CD4-positive, alpha-beta T cell treated with Interleukin-15 for 4 hours (primary cell): ENCODE results near the gene GVQW3.

ENCODE experiments used
- DNase-seq: peaks from one replicate; pipeline ENCODE4 v3.0.0-alpha.2; 2020; ENCODE audit warnings: low spot score

GVQW3 gene

DNA sequence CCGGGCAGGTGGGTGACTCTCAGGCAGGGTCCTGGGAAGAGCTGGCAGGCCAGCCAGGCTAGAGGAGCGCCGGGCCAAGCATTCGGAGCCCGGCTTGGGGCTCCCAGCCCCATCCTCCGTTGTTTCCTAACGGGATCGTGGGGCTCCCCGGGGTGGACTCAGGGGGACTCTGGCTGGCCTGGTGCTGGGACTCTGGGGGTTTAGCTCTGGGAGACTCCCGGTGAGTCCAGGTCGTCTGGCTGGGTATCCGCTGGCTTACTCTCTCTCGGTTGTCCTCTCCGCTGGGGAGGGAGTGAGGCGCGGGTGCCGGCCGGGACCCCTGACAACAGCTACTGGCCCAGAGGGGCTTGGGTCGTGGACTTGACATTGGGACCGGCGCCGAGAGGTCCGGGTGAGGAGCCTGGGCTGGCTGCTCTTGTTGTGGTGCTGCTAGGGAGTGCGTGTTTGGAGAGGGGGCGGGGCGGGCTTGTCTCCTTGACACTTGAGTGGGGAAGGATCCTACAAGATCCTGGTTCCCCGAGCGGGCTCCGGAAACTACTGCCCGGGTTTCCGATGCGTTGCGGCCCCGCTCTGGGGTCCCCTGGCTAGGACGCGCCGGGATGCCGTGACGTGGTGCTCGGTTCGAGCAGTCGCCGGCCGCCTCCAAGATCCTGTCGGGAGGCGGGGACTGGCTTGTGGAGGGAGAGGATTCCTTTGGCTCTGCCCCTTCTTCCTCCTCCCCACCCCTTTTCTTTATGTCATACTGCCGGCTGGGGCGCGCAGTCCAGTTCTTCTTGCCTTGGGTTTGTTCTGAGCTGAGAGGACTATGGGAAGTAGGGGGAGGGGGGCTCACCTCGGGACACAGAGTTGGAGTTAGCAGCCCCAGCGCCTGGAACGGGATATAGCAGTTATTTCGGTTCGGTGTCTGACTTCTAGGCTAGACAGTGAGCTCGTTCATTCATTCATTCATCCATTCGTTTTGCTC lies 64.3 kb downstream of the GVQW3 start:
- peak; percentile 22 for DNase-seq

- DNase-seq = no peak
Observed at GRCh38 chr11:76448506-76448905, 67.4 kb downstream of the GVQW3 start.

DNA sequence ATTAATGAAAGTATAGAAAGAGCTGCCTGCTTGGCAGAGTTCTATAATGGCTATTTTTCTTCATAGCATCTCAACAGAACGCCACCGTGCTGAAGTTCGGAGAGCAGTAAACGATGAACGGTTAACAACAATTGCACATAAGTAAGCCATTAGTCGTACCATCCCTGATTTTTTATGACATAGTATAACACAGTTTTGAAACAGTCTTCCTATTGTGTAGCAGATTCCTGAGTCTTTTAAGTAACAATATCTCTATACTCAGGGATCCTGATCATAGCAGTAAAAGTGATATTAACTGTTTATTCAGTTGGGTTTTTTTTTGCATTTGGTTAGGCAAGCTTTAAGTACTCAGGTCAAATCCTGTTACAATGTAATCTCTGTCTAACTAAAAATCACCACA lies 72.1 kb downstream of the GVQW3 start:
- no peak for DNase-seq

DNA sequence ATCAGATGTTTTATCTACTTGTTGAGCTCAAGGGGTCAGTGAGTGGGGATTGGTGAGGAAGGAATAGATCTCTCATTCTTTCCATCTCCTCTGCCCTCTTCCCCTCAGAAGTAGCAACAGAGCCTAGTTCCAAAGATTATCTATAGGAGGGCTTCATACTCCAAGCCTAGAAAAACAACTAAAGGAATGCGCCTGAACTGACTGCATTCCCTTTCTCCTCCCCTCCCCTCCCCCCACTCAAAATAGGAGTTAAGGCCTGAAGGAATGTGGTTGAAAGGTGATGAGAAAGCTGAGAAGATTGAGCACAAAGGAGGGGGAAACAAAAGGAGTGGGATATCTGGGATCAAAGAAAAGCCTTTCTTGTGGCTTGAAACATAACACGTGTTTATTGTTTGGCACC lies 74.2 kb downstream of the GVQW3 start:
- DNase-seq = no peak

DNA sequence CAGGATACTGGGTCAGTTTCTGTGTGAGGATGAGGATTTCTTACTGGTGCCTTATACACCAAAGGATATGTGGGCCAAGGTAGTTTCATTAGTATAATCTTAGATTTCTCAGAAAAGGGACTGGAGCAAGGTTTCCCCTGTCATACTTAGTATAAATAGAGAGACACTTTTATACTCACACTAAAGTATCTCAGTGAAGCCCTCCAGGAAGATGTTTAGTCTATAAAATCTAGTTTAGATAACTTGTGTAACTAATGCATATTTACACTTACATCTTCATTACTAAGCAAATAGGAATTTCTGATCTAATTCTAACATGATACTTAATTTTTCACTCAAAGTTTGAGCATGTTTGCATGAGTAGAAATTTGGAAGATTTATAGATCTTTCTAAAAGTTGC lies 74.8 kb downstream of the GVQW3 start:
- DNase-seq = no peak

GRCh38 chr11:76456571-76456970 lies 75.4 kb downstream of the GVQW3 start:
- no peak for DNase-seq
